COLO668 (cell line): ENCODE measurements around the gene PRAMEF7.
"Not testable (repeated sequence)": the region's sequence is repeated elsewhere in the genome, so short reads cannot be mapped to it uniquely, and the experiment has no call there.

ENCODE experiments used
- DNase-seq: peaks from one replicate; lab custom pipeline; 2025; ENCODE audit not compliant: unreplicated experiment; lab: John Stamatoyannopoulos, UW

The PRAMEF7 gene

GRCh38 chr1:12916310-12916709, at the start of gene PRAMEF7:
PRAMEF7 (plus strand) TSS chr1:12916610; CDS start chr1:12917693, 1,083 bp downstream.
- DNase-seq, result not testable (repeated sequence)

GRCh38 chr1:12878453-12878852, 38.0 kb upstream of the PRAMEF7 start:
- not testable (repeated sequence) for DNase-seq

- DNase-seq, result not testable (repeated sequence)
These were observed 30.3 kb upstream of the PRAMEF7 start, which contains the start of gene PRAMEF4 for GRCh38 chr1:12886101-12886500. PRAMEF4 (minus strand) TSS chr1:12886201; CDS start chr1:12883394, 2,807 bp downstream.

GRCh38 chr1:12898170-12898569, 18.2 kb upstream of the PRAMEF7 start, which contains the start of gene PRAMEF10:
PRAMEF10 (minus strand) TSS chr1:12898270; CDS start chr1:12895847, 2,423 bp downstream.
- not testable (repeated sequence) for DNase-seq

GRCh38 chr1:12899186-12899585, 17.2 kb upstream of the PRAMEF7 start:
- not testable (repeated sequence) for DNase-seq

GRCh38 chr1:12903793-12904572, 12.4 kb upstream of the PRAMEF7 start:
- DNase-seq, result not testable (repeated sequence)

GRCh38 chr1:12921749-12922148, 5.3 kb downstream of the PRAMEF7 start:
- not testable (repeated sequence) for DNase-seq

- not testable (repeated sequence) for DNase-seq
These were observed 8.0 kb downstream of the PRAMEF7 start for GRCh38 chr1:12924368-12924767.

GRCh38 chr1:12947480-12947879, 31.1 kb downstream of the PRAMEF7 start, which contains the start of gene PRAMEF6:
PRAMEF6 (minus strand) TSS chr1:12947580; CDS start chr1:12942518, 5,062 bp downstream.
- DNase-seq, result not testable (repeated sequence)
